ENCODE measurements around the gene ZMYM2.

GRCh38 chr13:20017365-20017711 lies 58.8 kb downstream of the ZMYM2 start:
- TF ChIP-seq CTCF (IDR thresholded peaks at IDR 0.05) (no peak), EP300 (IDR thresholded peaks at IDR 0.05) (no peak), POLR2AphosphoS5 (IDR thresholded peaks at IDR 0.05) (no peak)

Measured in stomach (tissue), 4 donors.